GM15510 (cell line): ENCODE results near the gene UNC119.
A peak's percentile ranks its signal among the peaks of the same experiment; 100 is the strongest.

Experiments
- POLR2A ChIP-seq: IDR thresholded peaks from 3 replicates; pipeline ENCODE4 v1.6.1; 2011; ENCODE audit warnings: borderline replicate concordance; ENCODE audit not compliant: insufficient read length; ENCODE audit errors: extremely low read depth

UNC119 gene

GRCh38 chr17:28552176-28552999 lies at the start of gene UNC119:
Gene UNC119, minus strand, starts transcription at chr17:28552624. Its CDS starts 67 bp downstream, at chr17:28552557.
- TF ChIP-seq POLR2A, result peak; percentile 82

GRCh38 chr17:28599311-28600184 lies 47.1 kb upstream of the UNC119 start:
- no peak for TF ChIP-seq POLR2A

- TF ChIP-seq POLR2A, result peak; percentile 87
These were observed 46.4 kb upstream of the UNC119 start, which contains the start of gene SPAG5 for GRCh38 chr17:28598799-28599310. Gene SPAG5, minus strand, starts transcription at chr17:28599025. Its CDS starts 79 bp downstream, at chr17:28598946.

GRCh38 chr17:28598389-28598788 lies 46.0 kb upstream of the UNC119 start:
- TF ChIP-seq POLR2A, result no peak

- no peak for TF ChIP-seq POLR2A
These were observed 45.4 kb upstream of the UNC119 start for GRCh38 chr17:28597606-28598383.

- TF ChIP-seq POLR2A, result no peak
These were observed 39.8 kb upstream of the UNC119 start for GRCh38 chr17:28592260-28592659.

GRCh38 chr17:28585851-28586250 lies 33.4 kb upstream of the UNC119 start:
- no peak for TF ChIP-seq POLR2A

- TF ChIP-seq POLR2A, result no peak
These were observed 32.0 kb upstream of the UNC119 start for GRCh38 chr17:28584434-28584833.

- TF ChIP-seq POLR2A, result no peak
These were observed 30.1 kb upstream of the UNC119 start for GRCh38 chr17:28582513-28582912.

- no peak for TF ChIP-seq POLR2A
These were observed 28.5 kb upstream of the UNC119 start for GRCh38 chr17:28580959-28581358.

- TF ChIP-seq POLR2A, result no peak
These were observed 27.1 kb upstream of the UNC119 start for GRCh38 chr17:28579526-28579925.

GRCh38 chr17:28578246-28579195 lies 26.1 kb upstream of the UNC119 start:
- no peak for TF ChIP-seq POLR2A

- TF ChIP-seq POLR2A, result no peak
These were observed 25.0 kb upstream of the UNC119 start for GRCh38 chr17:28577466-28577824.

- peak; percentile 84 for TF ChIP-seq POLR2A
These were observed 24.5 kb upstream of the UNC119 start, which contains the start of gene ALDOC for GRCh38 chr17:28576758-28577465. Gene ALDOC, minus strand, starts transcription at chr17:28576895. Its CDS starts 1,363 bp downstream, at chr17:28575532.
